HG03060 (cell line): ENCODE data around the gene PLA2G3.

Source experiments
- ATAC-seq: cut with Tn5 transposase; IDR thresholded peaks from one replicate; pipeline ENCODE4 v1.9.1; 2021; ENCODE audit warnings: low read depth, moderate number of reproducible peaks; ENCODE audit not compliant: unreplicated experiment

PLA2G3 gene

DNA sequence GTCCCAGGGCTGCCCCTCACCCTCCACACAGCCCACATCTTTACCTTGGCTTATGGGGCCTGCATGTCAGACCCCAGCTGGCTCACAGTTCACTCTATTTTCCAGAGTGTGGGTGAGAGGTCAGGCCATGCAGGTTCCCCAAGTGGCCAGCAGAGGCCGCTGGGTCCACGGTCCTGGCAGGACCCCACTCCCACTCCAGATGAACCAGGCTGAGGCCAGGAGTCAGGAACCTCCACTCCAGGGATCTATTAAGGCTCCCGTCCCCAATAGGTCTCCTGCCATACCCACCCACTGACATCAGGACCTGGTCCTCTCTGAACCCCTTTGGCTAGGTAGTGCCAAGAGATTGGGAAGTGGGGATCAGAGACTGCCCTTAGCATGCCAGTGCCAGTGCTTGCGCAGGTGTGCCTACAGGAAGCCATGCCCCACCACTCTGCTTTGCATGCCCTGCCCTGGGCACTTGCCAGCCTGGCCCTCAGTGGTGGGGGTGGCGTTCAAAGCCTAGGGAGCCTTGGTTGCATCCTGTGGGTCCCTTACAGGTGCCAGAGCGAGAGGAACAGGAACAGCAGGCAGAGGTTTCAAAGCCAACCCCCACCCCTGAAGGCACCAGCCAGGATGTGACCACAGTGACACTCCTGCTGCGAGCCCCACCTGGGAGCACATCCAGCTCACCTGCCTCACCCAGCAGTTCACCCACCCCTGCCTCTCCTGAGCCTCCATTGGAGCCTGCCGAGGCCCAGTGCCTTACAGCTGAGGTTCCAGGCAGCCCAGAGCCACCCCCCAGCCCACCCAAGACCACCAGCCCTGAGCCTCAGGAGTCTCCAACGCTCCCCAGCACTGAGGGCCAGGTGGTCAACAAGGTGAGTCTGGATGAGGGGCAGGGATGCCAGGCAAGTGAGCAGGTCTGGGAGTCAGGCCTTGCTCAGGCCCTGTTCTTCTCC lies 50.9 kb downstream of the PLA2G3 start:
- ATAC-seq = no peak

DNA sequence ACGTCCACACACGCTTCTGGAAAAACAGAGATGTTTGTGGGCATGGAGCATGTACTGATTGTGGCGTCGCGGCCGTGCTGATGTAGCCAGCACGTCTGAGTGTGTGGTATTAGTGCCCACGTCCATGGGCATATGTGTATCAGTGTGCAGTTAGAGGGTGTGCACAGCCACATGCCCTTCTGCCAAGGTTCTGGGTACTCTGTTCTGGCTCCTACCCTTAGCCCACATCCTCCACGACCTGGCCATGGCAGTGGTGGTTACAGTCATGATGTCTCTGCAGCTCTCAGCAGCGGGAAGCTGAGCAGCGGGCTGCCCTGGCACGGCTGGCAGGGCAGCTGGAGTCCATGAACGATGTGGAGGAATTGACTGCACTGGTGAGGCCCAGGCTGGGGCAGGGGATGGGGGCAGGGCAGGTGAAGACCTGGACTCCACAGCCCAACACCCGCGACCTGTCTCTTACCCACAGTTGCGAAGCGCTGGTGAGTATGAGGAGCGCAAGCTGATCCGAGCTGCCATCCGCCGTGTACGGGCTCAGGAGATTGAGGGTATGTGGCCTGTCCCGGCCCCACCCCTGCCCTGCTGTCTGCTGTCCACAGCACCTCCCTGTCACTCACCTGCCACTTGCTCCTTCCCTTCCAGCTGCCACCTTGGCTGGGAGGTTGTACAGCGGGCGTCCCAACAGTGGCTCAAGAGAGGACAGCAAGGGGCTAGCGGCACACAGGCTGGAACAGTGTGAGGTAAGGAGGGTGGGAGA lies 51.9 kb downstream of the PLA2G3 start:
- ATAC-seq = no peak

DNA sequence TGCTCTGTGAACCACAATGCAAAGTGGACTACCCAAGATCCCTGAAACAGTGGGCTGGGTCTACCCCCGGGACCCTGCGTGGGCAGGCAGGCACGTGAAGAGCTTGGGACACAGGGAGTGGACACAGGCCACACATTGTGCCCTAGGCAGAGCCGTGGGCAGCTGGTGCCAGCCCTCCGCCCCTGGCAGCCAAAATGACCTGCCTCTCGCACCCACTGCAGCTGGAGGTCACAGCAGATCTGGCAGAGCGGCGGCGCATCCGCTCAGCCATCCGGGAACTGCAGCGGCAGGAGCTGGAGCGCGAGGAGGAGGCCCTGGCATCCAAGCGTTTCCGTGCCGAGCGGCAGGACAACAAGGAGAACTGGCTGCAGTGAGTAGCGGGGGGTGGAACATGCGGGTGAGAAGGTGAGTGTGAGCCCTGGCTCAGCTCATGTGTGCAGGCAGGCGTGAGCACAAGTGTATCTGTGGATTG lies 52.5 kb downstream of the PLA2G3 start:
- no peak for ATAC-seq

DNA sequence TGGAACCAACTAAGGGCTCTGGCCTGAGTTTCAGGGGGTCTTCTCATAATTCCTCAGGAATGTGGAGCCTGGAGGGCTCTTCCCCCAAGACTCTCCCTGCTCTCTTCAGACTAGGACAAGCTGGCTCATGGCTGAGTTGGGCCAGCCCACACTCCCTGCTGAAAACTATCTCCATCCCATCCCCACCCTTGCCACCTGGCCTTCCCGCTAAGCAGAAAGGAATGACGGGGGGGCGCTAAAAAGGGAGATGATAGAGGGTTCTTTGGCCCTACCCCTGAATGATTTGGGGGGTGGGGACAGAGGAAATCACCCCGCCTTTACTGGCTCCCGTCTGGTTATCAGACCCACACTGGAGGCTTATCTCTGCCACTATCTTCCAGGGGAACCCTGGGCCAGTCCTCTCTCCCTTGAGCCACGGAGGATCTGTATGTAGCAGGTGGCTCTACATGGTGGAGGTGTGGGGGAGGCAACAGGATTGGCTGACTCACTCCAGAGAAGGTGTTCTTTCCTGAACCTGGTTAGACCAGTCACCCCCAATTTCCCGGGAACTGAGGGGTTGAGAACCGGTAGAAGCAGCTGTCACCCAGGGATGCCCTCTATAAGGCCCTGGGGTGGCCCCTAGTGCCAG lies 53.5 kb downstream of the PLA2G3 start:
- ATAC-seq = no peak

DNA sequence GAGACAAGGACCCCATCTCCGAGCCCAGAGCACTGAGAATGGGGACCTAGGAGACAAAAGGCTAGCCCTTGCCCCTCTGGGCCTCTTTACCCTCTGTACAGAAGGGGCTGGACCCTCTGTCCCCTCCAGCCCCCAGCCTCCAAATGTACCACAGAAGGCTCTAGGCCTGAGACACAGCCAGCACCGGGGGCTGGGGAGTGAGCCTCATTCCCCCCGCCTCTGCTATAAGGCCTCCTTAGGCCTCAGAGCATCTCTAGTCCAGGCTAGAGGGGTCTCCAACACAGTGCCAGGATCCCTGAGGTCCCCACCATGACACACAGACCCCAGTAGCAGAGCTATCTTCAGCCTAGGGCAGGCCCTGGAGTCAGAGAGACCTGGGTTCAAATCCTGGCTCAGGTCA lies 54.4 kb downstream of the PLA2G3 start:
- ATAC-seq = no peak

DNA sequence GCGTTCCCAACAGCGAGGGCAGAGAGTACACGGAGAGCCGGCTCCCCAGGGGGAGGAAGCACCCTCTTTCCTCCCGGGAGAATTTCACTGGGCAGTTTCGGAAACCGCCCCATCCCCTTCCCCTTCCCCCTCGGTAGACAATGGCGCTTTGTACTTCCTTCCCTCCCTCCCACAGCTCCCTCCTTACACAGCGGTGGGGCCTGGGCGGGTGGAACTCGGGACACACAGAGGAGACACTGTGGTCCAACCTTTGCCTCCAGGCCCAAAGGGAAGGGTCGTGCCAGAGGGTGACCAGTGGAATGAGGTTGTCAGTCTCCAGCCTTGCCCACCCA lies 54.8 kb downstream of the PLA2G3 start:
- ATAC-seq = no peak

DNA sequence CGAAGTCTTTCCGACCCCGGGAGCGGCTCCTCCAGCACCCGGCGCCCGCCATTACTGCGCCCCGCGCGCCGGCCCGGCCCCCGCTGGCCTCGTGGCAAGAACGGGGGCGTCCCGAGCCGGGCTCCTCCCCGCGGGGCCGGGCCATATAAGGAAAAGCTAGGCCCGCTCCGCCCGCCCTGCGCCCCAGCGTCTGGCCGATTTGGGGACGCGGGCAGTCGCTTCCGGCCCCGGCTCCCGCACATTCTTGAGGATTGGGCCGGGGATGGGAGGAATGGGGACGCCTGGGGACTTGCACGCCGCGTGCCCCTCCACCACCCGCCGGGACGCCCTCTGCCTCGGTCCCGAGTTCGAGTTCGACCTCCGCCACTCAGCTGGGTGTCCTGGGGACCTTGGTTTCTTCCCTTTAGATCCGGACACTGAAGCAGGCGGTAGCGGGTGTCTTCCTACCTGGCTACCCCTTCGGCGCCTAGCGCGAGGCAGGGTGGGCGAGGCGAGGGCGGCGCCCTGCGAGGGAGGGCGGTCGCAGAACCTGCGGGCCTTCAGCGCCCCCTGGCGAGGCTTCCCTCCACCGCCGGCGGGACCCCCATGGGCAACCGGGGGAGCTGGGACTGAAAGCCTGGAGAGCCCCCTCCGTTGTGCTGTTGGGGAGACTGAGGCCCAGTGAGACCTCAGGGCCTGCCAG lies 55.4 kb downstream of the PLA2G3 start:
- ATAC-seq = no peak
